SK-N-SH (cell line): Measurements from ENCODE around the gene MXI1. TPM values are rescaled to one million over a fixed set of nuclear protein-coding genes. Genes with fewer than 3 reads are reported as not detected.

ENCODE experiments used
- CTCF ChIA-PET: fragments of 300-600, 350-600 bp; formaldehyde crosslinking; extraction: SDS; loops from one replicate; lab custom pipeline; 2021; lab: Yijun Ruan, JAX
- POLR2A ChIA-PET: fragments of 350-600 bp; sonication (Branson Sonifier 250); formaldehyde crosslinking; extraction: SDS; loops from one replicate; lab custom pipeline; 2020; ENCODE audit warnings: antibody characterized with exemption, inconsistent platforms; lab: Yijun Ruan, JAX
- DNase-seq: peaks from one replicate; pipeline ENCODE4 v3.0.0; 2012
- H2AFZ ChIP-seq: fragments of 200-600 bp; sonication (generic); 2 replicates; pipeline ENCODE4 v1.8.1; 2016; ENCODE audit warnings: antibody characterized with exemption, mild to moderate bottlenecking, low read depth
- H3F3A ChIP-seq: fragments of 200-600 bp; sonication (generic); replicated peaks from 2 replicates; pipeline ENCODE3; 2016; ENCODE audit warnings: antibody characterized with exemption, mild to moderate bottlenecking; ENCODE audit not compliant: insufficient read depth
- H3K27ac ChIP-seq, 2 experiments: fragments of 200-500 bp in 1 of 2; fragments of 200-600 bp in 1 of 2; sonication (Bioruptor generic) in 1 of 2; sonication (generic), shearing (Covaris generic) in 1 of 2; 2 replicates each; pipeline versions ENCODE4 v1.5.1 to v1.6.1; 2014 to 2016; ENCODE audit warnings: low read depth in 2 of 2, inconsistent platforms in 1 of 2, low read length in 1 of 2, mild to moderate bottlenecking in 1 of 2, mixed read lengths in 1 of 2
- H3K27me3 ChIP-seq: fragments of 200-600 bp; sonication (generic), shearing (Covaris generic); 2 replicates; pipeline ENCODE4 v1.6.1; 2016; ENCODE audit warnings: mixed run types; ENCODE audit not compliant: insufficient read depth
- H3K36me3 ChIP-seq, 2 experiments: fragments of 200-500 bp in 1 of 2; fragments of 200-600 bp in 1 of 2; sonication (Bioruptor generic) in 1 of 2; sonication (generic) in 1 of 2; replicated peaks in 1 of 2; 2 replicates each; pipeline versions ENCODE3 to v1.5.1; 2014 to 2016; ENCODE audit warnings: low read length in 1 of 2, mild to moderate bottlenecking in 1 of 2; ENCODE audit not compliant: insufficient read depth in 2 of 2, control insufficient read depth in 1 of 2
- H3K4me1 ChIP-seq, 2 experiments: fragments of 200-500 bp in 1 of 2; fragments of 200-600 bp in 1 of 2; sonication (Bioruptor generic) in 1 of 2; sonication (generic), shearing (Covaris generic) in 1 of 2; 2 replicates each; pipeline versions ENCODE4 v1.5.1 to v1.6.1; 2014 to 2016; ENCODE audit warnings: low read depth in 1 of 2, low read length in 1 of 2, mixed run types in 1 of 2; ENCODE audit not compliant: insufficient read depth in 2 of 2, control insufficient read depth in 1 of 2
- H3K4me2 ChIP-seq: fragments of 200-600 bp; sonication (generic), shearing (Covaris generic); 2 replicates; pipeline ENCODE4 v1.6.1; 2017; ENCODE audit warnings: mixed run types
- H3K4me3 ChIP-seq, 2 experiments: fragments of 200-500 bp in 1 of 2; fragments of 200-600 bp in 1 of 2; sonication (Bioruptor generic) in 1 of 2; sonication (generic), shearing (Covaris generic) in 1 of 2; 2 replicates each; pipeline versions ENCODE4 v1.5.1 to v1.8.1; 2014 to 2016; ENCODE audit warnings: low read depth in 2 of 2, inconsistent platforms in 1 of 2, low read length in 1 of 2, mild to moderate bottlenecking in 1 of 2, mixed read lengths in 1 of 2, moderate library complexity in 1 of 2
- H3K79me2 ChIP-seq: fragments of 200-600 bp; sonication (generic); 2 replicates; pipeline ENCODE4 v1.8.1; 2017; ENCODE audit warnings: mild to moderate bottlenecking; ENCODE audit not compliant: insufficient read depth
- H3K9ac ChIP-seq: fragments of 200-600 bp; sonication (generic); 2 replicates; pipeline ENCODE4 v1.6.1; 2017; ENCODE audit warnings: mixed run types
- H3K9me2 ChIP-seq: fragments of 200-600 bp; sonication (generic); 2 replicates; pipeline ENCODE4 v1.6.1; 2017; ENCODE audit warnings: mixed run types
- H3K9me3 ChIP-seq: fragments of 200-600 bp; sonication (generic); 2 replicates; pipeline ENCODE4 v1.6.1; 2017; ENCODE audit warnings: mixed run types, mild to moderate bottlenecking, moderate library complexity
- H4K20me1 ChIP-seq: fragments of 200-600 bp; sonication (generic); 2 replicates; pipeline ENCODE4 v1.6.1; 2017; ENCODE audit warnings: mild to moderate bottlenecking, mixed run types; ENCODE audit not compliant: insufficient read depth
- CHD2 ChIP-seq: fragments of 150-350 bp; IDR thresholded peaks from 2 replicates; pipeline ENCODE4 v1.6.1; 2018; ENCODE audit warnings: low read length; ENCODE audit not compliant: partially characterized antibody
- CTCF ChIP-seq: fragments of 200-600 bp; sonication (generic); IDR thresholded peaks from 2 replicates; pipeline ENCODE4 v1.6.1; 2017; ENCODE audit warnings: antibody characterized with exemption, mild to moderate bottlenecking, moderate library complexity
- ELF1 ChIP-seq: IDR thresholded peaks from 2 replicates; pipeline ENCODE4 v1.4.0; 2012
- EP300 ChIP-seq, 2 experiments: IDR thresholded peaks; 2 replicates each; pipeline versions ENCODE4 v1.4.0 to v1.6.1; 2012; ENCODE audit warnings: borderline replicate concordance in 1 of 2, low read depth in 1 of 2, low read length in 1 of 2
- FOSL2 ChIP-seq: IDR thresholded peaks from 2 replicates; pipeline ENCODE4 v1.4.0; 2012; ENCODE audit warnings: low read depth, mild to moderate bottlenecking, moderate library complexity, borderline replicate concordance
- FOXJ3 ChIP-seq: sonication (generic); formaldehyde crosslinking; IDR thresholded peaks from 2 replicates; pipeline ENCODE4 v1.5.1; 2020; ENCODE audit warnings: mild to moderate bottlenecking, missing genetic modification reagents
- FOXM1 ChIP-seq: IDR thresholded peaks from 2 replicates; pipeline ENCODE4 v1.4.0; 2012; ENCODE audit warnings: low read depth, mild to moderate bottlenecking
- GATA2 ChIP-seq: sonication (generic); formaldehyde crosslinking; IDR thresholded peaks from 2 replicates; pipeline ENCODE4 v1.5.0; 2020; ENCODE audit warnings: mild to moderate bottlenecking, missing genetic modification reagents
- JUND ChIP-seq: IDR thresholded peaks from 2 replicates; pipeline ENCODE4 v1.4.0; 2012
- MEF2A ChIP-seq: IDR thresholded peaks from 2 replicates; pipeline ENCODE4 v1.4.0; 2012; ENCODE audit warnings: low read depth, borderline replicate concordance
- NFIC ChIP-seq: IDR thresholded peaks from 2 replicates; pipeline ENCODE4 v1.4.0; 2012; ENCODE audit warnings: borderline replicate concordance
- POLR2AphosphoS5 ChIP-seq: IDR thresholded peaks from 2 replicates; pipeline ENCODE4 v1.6.1; 2012; ENCODE audit warnings: low read depth, low read length
- RFX5 ChIP-seq: IDR thresholded peaks from 2 replicates; pipeline ENCODE4 v1.6.1; 2012; ENCODE audit warnings: mild to moderate bottlenecking, improper control_type of control experiment, low read length
- RXRA ChIP-seq: IDR thresholded peaks from 2 replicates; pipeline ENCODE4 v1.4.0; 2012; ENCODE audit warnings: low read depth, mild to moderate bottlenecking, borderline replicate concordance
- SIN3A ChIP-seq: IDR thresholded peaks from 2 replicates; pipeline ENCODE4 v1.6.1; 2012; ENCODE audit warnings: low read depth, mild to moderate bottlenecking, low read length, moderate library complexity, borderline replicate concordance
- SMC3 ChIP-seq: IDR thresholded peaks from 2 replicates; pipeline ENCODE4 v1.6.1; 2012; ENCODE audit warnings: low read depth, low read length, improper control_type of control experiment
- TAF1 ChIP-seq: IDR thresholded peaks from 2 replicates; pipeline ENCODE4 v1.6.1; 2012; ENCODE audit warnings: low read depth, mild to moderate bottlenecking, low read length, moderate library complexity, borderline replicate concordance
- TCF12 ChIP-seq: IDR thresholded peaks from 2 replicates; pipeline ENCODE4 v1.4.0; 2012
- TEAD4 ChIP-seq: IDR thresholded peaks from 2 replicates; pipeline ENCODE4 v1.4.0; 2012; ENCODE audit warnings: mild to moderate bottlenecking, borderline replicate concordance; ENCODE audit not compliant: insufficient read depth
- YY1 ChIP-seq: IDR thresholded peaks from 2 replicates; pipeline ENCODE4 v1.4.0; 2012; ENCODE audit warnings: low read depth, mild to moderate bottlenecking
- WGBS: methylation state at CpG from one replicate; pipeline ENCODE4 v1.1.6; 2017; ENCODE audit warnings: low lambda C conversion rate; 5-methylcytosine and 5-hydroxymethylcytosine counted together
- polyA plus RNA-seq, 3 experiments: library from polyadenylated mRNA; depleted of rRNA; stranded (reverse); fragments of >200 nt; gene quantifications; 2 replicates each; pipeline ENCODE4 v1.2.3, GENCODE V29; 2012
- TF ChIP-seq, protein P1 (sequence below): IDR thresholded peaks from 2 replicates; pipeline ENCODE4 v1.4.0; 2012; ENCODE audit warnings: low read depth
- TF ChIP-seq, protein P2 (sequence below): IDR thresholded peaks from 2 replicates; pipeline ENCODE4 v1.6.1; 2012; ENCODE audit warnings: mild to moderate bottlenecking, low read depth, low read length, moderate library complexity

The MXI1 gene
- polyA plus RNA-seq, 1 of the 3 experiments (the other 2 are of a cell fraction), result 13.8 TPM

DNA sequence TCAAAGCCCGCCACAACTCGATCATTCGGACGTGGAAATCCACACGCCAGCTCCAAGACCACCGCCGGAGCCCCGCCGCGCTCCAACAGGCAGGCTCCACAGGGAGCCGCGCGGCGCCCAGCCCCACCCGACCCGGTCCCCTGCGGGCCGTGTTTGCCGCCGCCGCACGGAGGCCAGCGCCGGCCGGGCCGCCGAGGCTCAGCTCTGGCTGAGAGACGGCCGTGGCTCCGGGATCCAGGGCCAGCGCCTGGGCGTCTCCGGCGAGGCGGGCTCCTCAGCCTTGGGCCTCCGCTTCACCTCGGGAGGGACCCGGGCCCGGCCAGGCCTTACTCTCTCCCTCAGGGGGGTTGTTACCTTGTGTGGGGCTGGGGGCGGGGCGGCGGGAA is 97.0 kb downstream of the MXI1 start:
- no peak for DNase-seq
- H2AFZ ChIP-seq, result no peak overlapping the region
- CTCF ChIA-PET, result interaction anchor here (0.6 to 4.0 kb wide), 11 partner anchors 9 to 375 kb away, joined by 3 to 21 read pairs (median 3); no protein-coding TSS in a partner anchor
- peaks cover 39% of the 10 kb centered on the region for H4K20me1 ChIP-seq
- H3K9me2 ChIP-seq, result no peaks in the 10 kb centered on the region
- H3K27ac ChIP-seq, result peak overlapping the region; percentile 85 to 93
- peak overlapping the region; percentile 94 for H3K9ac ChIP-seq
- TF ChIP-seq TAF1 (no peak), JUND (no peak), EP300 (IDR thresholded peaks at IDR 0.05; ENCODE audit: borderline replicate concordance in 1 of 2, low read depth in 1 of 2, low read length in 1 of 2) (no peak), TCF12 (no peak), RFX5 (no peak), TEAD4 (no peak), RXRA (no peak)
- TF ChIP-seq, protein P1, sequence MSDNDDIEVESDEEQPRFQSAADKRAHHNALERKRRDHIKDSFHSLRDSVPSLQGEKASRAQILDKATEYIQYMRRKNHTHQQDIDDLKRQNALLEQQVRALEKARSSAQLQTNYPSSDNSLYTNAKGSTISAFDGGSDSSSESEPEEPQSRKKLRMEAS, result no peak
- H3K4me1 ChIP-seq, result peaks cover 13 to 18% of the 10 kb centered on the region in 2 experiments; a peak in 3 of 4 replicates
- no peaks in the 10 kb centered on the region for H3K9me3 ChIP-seq
- peak overlapping the region; percentile 86 to 94 for H3K4me3 ChIP-seq
- peaks cover 54% of the 10 kb centered on the region for H3K79me2 ChIP-seq
- no peaks in the 10 kb centered on the region for H3K27me3 ChIP-seq
- H3K4me2 ChIP-seq, result peak overlapping the region; percentile 86
- H3F3A ChIP-seq, result peaks cover 12% of the 10 kb centered on the region
- H3K36me3 ChIP-seq, result peaks cover 38 to 40% of the 10 kb centered on the region in 2 experiments
- WGBS, result no CpG with 5 or more reads among the region's 42 CpGs
- POLR2A ChIA-PET, result interaction anchor here (1.0 to 1.6 kb wide), 3 partner anchors 12 to 95 kb away, joined by 3 to 8 read pairs (median 5); no protein-coding TSS in a partner anchor

DNA sequence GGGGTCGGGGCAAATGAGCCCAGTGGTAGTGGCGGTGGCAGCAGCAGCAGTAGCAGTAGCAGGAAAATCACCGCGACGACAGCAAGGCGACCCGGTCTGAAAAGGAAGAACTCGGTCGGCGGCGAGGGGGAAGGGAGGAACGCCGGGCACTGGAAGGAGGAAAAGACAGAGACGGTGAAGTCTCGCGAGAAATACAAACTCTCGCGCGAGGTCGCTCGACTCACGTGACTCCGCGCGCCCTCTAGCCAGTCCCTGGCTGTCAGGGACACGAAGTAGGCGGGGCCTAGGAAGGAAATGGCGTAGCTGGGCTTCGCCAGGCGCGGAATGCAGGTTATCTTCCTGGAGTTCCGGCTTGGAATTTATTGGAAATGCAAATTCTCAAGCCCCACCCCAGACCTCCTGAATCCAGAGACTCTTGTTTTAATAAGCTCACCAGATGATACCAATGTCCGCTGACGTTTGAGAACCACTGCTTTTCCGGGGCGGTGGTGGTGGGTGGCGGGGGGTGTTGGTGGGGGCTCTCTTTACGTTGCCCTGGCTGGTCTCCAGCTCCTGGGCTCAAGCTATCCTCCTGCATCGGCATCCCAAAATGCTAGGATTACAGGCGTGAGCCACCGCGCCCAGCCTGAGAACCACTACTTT is 97.5 kb downstream of the MXI1 start, which contains the start of gene SMNDC1:
Gene SMNDC1, minus strand, starts transcription at position 141 of the 642 bp plus-strand sequence. CDS start 1,333 bp downstream, outside the sequence.
- Histone ChIP-seq H2AFZ (peak within 1 kb of the TSS; percentile 79), H3K9ac (peak within 1 kb of the TSS; percentile 94), H4K20me1 (peaks cover 39% of the 10 kb centered on the region), H3K4me1 (peaks cover 13 to 18% of the 10 kb centered on the region in 2 experiments; a peak in 3 of 4 replicates), H3K9me3 (no peaks in the 10 kb centered on the region), H3K4me3 (peak within 1 kb of the TSS; percentile 86 to 94), H3K9me2 (no peaks in the 10 kb centered on the region), H3K27me3 (no peaks in the 10 kb centered on the region), H3F3A (peaks cover 12% of the 10 kb centered on the region), H3K4me2 (peak within 1 kb of the TSS; percentile 86), H3K36me3 (peaks cover 33 to 35% of the 10 kb centered on the region in 2 experiments), H3K27ac (peak within 1 kb of the TSS; percentile 93 to 95), H3K79me2 (peaks cover 49% of the 10 kb centered on the region)
- WGBS, result under 1% methylated on average over 39 of the region's 42 CpGs
- ChIA-PET POLR2A (interaction anchor here (0.7 to 1.6 kb wide), 4 partner anchors 12 to 242 kb away, joined by 3 to 8 read pairs (median 4); no protein-coding TSS in a partner anchor), CTCF (interaction anchor here (0.6 to 4.0 kb wide), 11 partner anchors 15 to 375 kb away, joined by 3 to 34 read pairs (median 3); no protein-coding TSS in a partner anchor)
- DNase-seq, result peak; percentile 95
- peak; percentile 74 for TF ChIP-seq ELF1
- 0 out of 2 replicates have a peak, but pooled peaks have one; percentile 8 for TF ChIP-seq GATA2 (CRISPR knock-in tag)
- TF ChIP-seq, protein P2, sequence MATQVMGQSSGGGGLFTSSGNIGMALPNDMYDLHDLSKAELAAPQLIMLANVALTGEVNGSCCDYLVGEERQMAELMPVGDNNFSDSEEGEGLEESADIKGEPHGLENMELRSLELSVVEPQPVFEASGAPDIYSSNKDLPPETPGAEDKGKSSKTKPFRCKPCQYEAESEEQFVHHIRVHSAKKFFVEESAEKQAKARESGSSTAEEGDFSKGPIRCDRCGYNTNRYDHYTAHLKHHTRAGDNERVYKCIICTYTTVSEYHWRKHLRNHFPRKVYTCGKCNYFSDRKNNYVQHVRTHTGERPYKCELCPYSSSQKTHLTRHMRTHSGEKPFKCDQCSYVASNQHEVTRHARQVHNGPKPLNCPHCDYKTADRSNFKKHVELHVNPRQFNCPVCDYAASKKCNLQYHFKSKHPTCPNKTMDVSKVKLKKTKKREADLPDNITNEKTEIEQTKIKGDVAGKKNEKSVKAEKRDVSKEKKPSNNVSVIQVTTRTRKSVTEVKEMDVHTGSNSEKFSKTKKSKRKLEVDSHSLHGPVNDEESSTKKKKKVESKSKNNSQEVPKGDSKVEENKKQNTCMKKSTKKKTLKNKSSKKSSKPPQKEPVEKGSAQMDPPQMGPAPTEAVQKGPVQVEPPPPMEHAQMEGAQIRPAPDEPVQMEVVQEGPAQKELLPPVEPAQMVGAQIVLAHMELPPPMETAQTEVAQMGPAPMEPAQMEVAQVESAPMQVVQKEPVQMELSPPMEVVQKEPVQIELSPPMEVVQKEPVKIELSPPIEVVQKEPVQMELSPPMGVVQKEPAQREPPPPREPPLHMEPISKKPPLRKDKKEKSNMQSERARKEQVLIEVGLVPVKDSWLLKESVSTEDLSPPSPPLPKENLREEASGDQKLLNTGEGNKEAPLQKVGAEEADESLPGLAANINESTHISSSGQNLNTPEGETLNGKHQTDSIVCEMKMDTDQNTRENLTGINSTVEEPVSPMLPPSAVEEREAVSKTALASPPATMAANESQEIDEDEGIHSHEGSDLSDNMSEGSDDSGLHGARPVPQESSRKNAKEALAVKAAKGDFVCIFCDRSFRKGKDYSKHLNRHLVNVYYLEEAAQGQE, result peak; percentile 6; the same call in 1 of the 2 replicates
- 0 out of 2 replicates have a peak, but pooled peaks have one; percentile 32 for TF ChIP-seq NFIC
- TF ChIP-seq YY1, result peak; percentile 69; the same call in 1 of the 2 replicates
- peak; percentile 99 for TF ChIP-seq CHD2
- no peak for TF ChIP-seq FOSL2
- no peak for TF ChIP-seq RFX5
- no peak for TF ChIP-seq FOXJ3 (CRISPR knock-in tag)
- no peak for TF ChIP-seq CTCF
- peak; percentile 75; the same call in 1 of the 2 replicates for TF ChIP-seq SIN3A
- no peak for TF ChIP-seq EP300 (IDR thresholded peaks at IDR 0.05; ENCODE audit: borderline replicate concordance in 1 of 2, low read depth in 1 of 2, low read length in 1 of 2)
- TF ChIP-seq, protein P1, result no peak
- no peak for TF ChIP-seq SMC3
- TF ChIP-seq MEF2A, result no peak
- TF ChIP-seq FOXM1, result no peak
- no peak for TF ChIP-seq RXRA
- peak; percentile 85 for TF ChIP-seq POLR2AphosphoS5
